HL-60 (cell line): ENCODE data around the gene NAV2.

ENCODE experiments used
- CTCF ChIP-seq: IDR thresholded peaks from one replicate; pipeline ENCODE4 v1.5.1; 2011; ENCODE audit warnings: low read length, control low read depth, inconsistent platforms; ENCODE audit not compliant: insufficient read depth
- GABPA ChIP-seq: IDR thresholded peaks from 2 replicates; pipeline ENCODE4 v1.6.1; 2012; ENCODE audit warnings: low read depth
- POLR2AphosphoS5 ChIP-seq: IDR thresholded peaks from 2 replicates; pipeline ENCODE4 v1.6.1; 2012; ENCODE audit warnings: low read depth

- no peak for TF ChIP-seq CTCF
- no peak for TF ChIP-seq POLR2AphosphoS5
- no peak for TF ChIP-seq GABPA
Measured at GRCh38 chr11:20037396-20038153, 324.9 kb downstream of the NAV2 start.
